GM21390 (cell line): Measurements from ENCODE around the gene RXRA.
"Not testable (repeated sequence)": the region's sequence is repeated elsewhere in the genome, so short reads cannot be mapped to it uniquely, and the experiment has no call there.

Experiments used
- ATAC-seq: cut with Tn5 transposase; IDR thresholded peaks from one replicate; pipeline ENCODE4 v1.9.1; 2021; ENCODE audit not compliant: unreplicated experiment

RXRA gene

GRCh38 chr9:134307674-134308638 is 18.3 kb upstream of the RXRA start:
- no peak for ATAC-seq

GRCh38 chr9:134308639-134309220 is 17.5 kb upstream of the RXRA start:
- not testable (repeated sequence) for ATAC-seq

DNA sequence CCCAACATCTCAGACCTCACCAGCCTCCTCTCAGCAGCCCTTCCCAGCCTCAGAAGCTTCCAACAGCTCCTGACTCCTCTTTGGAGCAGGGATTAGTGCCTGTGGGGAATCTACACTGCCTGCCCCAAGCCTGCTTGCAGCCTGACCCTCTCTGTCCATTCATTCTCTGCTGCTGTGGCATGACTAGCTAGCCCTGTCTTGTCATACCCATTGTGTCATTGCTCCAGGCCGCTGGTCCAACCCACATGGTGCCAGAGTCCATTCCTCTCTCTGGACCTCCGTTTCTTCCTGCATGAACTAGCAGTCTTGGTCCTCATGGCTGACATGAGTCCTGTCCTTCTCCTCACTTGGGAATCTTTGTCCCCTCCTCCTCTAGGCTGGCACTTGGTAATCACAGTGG is 12.8 kb upstream of the RXRA start:
- ATAC-seq: no peak

- ATAC-seq: no peak
Measured at GRCh38 chr9:134314039-134314949, 12.0 kb upstream of the RXRA start.

DNA sequence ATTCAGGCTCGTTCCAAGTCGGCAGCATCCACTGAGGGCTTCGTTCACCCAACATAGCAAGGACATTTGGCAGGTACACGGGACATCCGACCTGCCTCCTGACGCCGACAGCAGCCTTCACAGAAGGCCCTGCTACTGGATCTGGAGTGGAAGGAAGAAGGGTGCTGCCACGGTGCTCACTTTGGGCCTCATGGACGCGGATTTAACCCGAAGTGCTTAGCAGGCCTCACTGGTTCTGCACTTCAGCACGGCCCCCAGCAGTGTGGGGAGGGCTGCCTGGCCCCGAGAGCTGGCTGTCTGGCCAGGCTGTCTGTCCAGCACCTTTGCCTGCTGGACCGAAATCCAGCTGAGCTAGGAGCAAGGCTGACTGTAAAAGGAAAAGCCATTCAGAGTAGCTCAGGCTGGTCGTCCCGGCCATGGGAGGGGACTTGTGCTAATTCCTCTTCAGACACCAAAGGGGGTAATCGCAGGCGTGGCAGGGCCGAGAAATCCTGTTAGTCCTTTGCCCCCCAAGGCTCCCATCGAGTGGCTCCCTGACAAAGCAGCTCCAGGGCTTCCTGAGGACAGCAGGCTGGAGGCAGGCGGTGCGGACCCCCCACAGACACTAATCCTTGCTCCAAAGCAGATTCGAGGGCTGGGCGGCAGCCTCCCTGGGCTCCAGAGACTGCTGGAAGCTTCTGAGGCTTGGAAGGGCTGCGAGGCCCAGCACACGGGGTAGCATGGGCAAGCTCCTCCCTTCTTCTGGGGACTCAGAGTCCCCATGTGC is 11.1 kb upstream of the RXRA start:
- ATAC-seq: no peak

GRCh38 chr9:134315716-134316448 is 10.4 kb upstream of the RXRA start:
- ATAC-seq: no peak

- ATAC-seq: no peak
Measured at GRCh38 chr9:134316449-134317160, 9.7 kb upstream of the RXRA start.

DNA sequence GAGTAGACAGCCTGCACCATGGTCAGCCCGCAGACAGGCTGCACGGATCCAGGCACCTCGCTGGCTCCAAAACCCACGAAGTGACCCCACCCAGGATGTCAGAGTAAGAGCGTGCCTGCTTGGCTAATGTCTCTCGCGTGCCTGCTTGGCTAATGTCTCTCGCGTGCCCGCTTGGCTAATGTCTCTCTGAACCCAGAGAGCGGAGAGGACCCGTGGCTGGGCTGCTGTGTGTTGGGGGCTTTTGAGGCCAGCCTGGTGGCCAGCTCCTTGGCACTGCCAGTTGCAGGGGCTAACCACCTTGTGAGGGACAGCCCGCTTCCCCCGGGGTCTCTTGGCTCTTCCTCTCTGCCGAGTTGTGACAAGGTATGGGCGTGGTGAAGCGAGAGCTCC is 8.9 kb upstream of the RXRA start:
- no peak for ATAC-seq

- no peak for ATAC-seq
Measured at GRCh38 chr9:134317790-134318414, 8.4 kb upstream of the RXRA start.

GRCh38 chr9:134318481-134318891 is 7.8 kb upstream of the RXRA start:
- no peak for ATAC-seq

GRCh38 chr9:134318941-134319305 is 7.3 kb upstream of the RXRA start:
- no peak for ATAC-seq

GRCh38 chr9:134319306-134320125 is 6.7 kb upstream of the RXRA start:
- no peak for ATAC-seq

GRCh38 chr9:134320126-134320867 is 6.0 kb upstream of the RXRA start:
- no peak for ATAC-seq

- ATAC-seq: no peak
Measured at GRCh38 chr9:134320868-134321471, 5.3 kb upstream of the RXRA start.

GRCh38 chr9:134321531-134321930 is 4.7 kb upstream of the RXRA start:
- no peak for ATAC-seq

GRCh38 chr9:134321946-134322741 is 4.1 kb upstream of the RXRA start:
- no peak for ATAC-seq
